Suprapubic skin (tissue), 4 donors: ENCODE results near the gene OR8B12.

Source experiments
- POLR2A ChIP-seq, 2 donors: fragments of 450-650 bp; IDR thresholded peaks; one replicate each; pipeline ENCODE4 v1.6.1; 2017; ENCODE audit warnings: antibody characterized with exemption in 2 of 2, mild to moderate bottlenecking in 2 of 2, moderate library complexity in 2 of 2
- POLR2AphosphoS5 ChIP-seq, 3 donors: sonication (generic); formaldehyde crosslinking; IDR thresholded peaks; one replicate each; pipeline ENCODE4 v1.6.1; 2017; ENCODE audit warnings: antibody characterized with exemption in 3 of 3
- TF ChIP-seq, protein P1 (sequence below), 2 donors: fragments of 200-600 bp in 1 of 2; fragments of 450-650 bp in 1 of 2; sonication (generic) in 1 of 2; IDR thresholded peaks; one replicate each; pipeline ENCODE4 v1.5.1; 2016 to 2019; ENCODE audit warnings: antibody characterized with exemption in 2 of 2, mild to moderate bottlenecking in 1 of 2, moderate library complexity in 1 of 2

DNA sequence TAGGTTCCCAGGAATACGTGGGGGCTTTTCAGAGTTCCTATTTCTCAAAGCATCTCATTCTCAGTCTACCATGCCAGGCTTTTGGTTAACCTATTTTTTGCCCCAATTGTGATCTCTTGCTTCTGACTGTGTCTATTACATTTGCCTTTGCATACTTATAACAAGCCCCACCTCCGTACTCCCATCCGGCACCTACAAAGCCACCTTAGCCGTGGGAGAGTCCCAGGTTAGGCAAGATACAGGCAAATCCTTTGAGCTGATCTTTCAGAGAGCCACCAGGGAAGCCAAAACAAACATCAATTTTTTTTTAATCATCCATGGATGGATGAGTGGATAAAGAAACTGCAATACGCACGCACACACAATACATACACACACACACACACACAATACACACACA is 49.2 kb upstream of the OR8B12 start:
- TF ChIP-seq, protein P1, sequence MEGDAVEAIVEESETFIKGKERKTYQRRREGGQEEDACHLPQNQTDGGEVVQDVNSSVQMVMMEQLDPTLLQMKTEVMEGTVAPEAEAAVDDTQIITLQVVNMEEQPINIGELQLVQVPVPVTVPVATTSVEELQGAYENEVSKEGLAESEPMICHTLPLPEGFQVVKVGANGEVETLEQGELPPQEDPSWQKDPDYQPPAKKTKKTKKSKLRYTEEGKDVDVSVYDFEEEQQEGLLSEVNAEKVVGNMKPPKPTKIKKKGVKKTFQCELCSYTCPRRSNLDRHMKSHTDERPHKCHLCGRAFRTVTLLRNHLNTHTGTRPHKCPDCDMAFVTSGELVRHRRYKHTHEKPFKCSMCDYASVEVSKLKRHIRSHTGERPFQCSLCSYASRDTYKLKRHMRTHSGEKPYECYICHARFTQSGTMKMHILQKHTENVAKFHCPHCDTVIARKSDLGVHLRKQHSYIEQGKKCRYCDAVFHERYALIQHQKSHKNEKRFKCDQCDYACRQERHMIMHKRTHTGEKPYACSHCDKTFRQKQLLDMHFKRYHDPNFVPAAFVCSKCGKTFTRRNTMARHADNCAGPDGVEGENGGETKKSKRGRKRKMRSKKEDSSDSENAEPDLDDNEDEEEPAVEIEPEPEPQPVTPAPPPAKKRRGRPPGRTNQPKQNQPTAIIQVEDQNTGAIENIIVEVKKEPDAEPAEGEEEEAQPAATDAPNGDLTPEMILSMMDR (IDR thresholded peaks at IDR 0.05) = no peak
- TF ChIP-seq POLR2A (IDR thresholded peaks at IDR 0.05) = no peak
- TF ChIP-seq POLR2AphosphoS5 (IDR thresholded peaks at IDR 0.05) = no peak
